ENCODE results near the gene QSER1. TPM values are rescaled to one million over a fixed set of nuclear protein-coding genes. Genes with fewer than 3 reads are reported as not detected.

Gene QSER1
- total and polyA plus RNA-seq, 10 of the 15 experiments (the other 5 are each of a cell fraction or from before 2014, with no cell fraction given), result 2.1 to 15.0 (median 9.4) TPM

DNA sequence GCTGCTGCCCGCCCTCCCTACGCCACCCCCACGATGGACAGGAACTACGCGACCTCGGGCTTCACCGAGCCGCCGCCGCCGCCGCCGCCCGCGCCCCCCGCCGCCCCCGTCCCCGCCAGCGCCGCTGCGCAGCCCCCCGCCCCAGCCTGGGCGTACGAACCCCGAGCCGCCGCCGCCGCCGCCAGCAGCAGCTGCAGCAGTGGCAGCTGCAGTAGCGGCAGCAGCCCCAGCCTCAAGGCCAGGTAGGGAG lies 407 bp downstream of the QSER1 start:
- peaks cover 50% of the 10 kb centered on the region for H3K79me2 ChIP-seq (ENCODE audit: control insufficient read depth, insufficient read depth, low read length)

DNA sequence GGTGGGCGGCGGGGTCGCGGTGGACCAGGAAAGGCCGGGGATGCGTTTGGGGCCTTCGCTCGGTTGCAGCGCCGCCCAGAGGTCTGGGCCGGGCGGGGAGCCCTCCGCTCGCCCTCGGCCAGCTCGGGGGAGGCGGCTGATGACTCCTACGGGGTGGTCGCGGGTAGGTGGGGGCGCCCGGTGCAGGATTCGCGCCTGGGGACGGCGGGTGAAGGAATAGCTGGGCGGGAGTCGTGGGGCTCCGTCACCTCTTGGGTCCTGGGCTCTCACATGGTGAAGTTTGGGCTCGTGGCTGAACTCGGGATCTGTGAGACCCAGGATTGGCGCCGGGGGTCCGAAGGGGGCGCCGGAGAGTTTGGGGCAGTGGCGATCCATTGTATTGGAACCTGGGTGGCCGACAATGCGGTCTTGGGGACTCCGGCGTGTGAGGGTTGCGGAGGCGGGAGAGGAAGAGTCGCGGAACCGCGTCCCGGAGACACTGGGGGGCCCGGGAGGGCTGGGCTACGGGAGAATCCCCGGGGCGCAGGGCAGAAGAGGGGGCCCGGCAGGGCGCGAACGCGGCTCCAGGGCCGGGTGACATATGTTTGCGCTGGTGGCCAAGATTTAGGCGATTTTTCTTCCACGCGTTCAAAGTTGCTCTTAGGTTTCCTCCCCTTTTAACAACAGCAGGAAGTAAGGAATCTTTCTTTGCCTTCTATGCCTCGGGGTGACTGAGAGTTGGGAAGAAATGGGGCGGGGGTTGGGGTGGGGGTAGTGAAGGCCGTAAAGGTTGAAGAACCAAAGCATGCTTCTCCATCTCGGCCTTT lies 935 bp downstream of the QSER1 start:
- Histone ChIP-seq H3K9me3 (replicated peaks; ENCODE audit: control insufficient read depth, insufficient read depth, low read length) (no peaks in the 10 kb centered on the region), H4K20me1 (ENCODE audit: control insufficient read depth, insufficient read depth) (no peaks in the 10 kb centered on the region), H3K4me1 (ENCODE audit: control insufficient read depth, insufficient read depth, low read length) (peaks cover 7% of the 10 kb centered on the region; the same call in 1 of the 2 replicates), H3K36me3 (ENCODE audit: control insufficient read depth in 2 of 2, insufficient read depth in 2 of 2, low read length in 1 of 2) (no peaks in the 10 kb centered on the region), H3K9ac (ENCODE audit: control insufficient read depth, insufficient read depth, low read length) (peak overlapping the region; percentile 92), H3K4me3 (peak overlapping the region; percentile 91), H2AFZ (ENCODE audit: control insufficient read depth, low read depth, low read length) (peak overlapping the region; percentile 57), H3K4me2 (ENCODE audit: control insufficient read depth, insufficient read depth) (peak overlapping the region; percentile 73), H3K27ac (ENCODE audit: control insufficient read depth, insufficient read depth) (peak overlapping the region; percentile 87), H3K79me2 (ENCODE audit: control insufficient read depth, insufficient read depth, low read length) (peaks cover 54% of the 10 kb centered on the region), H3K27me3 (replicated peaks in 1 of 2; ENCODE audit: control insufficient read depth in 2 of 2, insufficient read depth in 2 of 2, low read length in 1 of 2) (no peaks in the 10 kb centered on the region)
- FAIRE-seq, result no peak
- CTCF ChIA-PET, result interaction anchor here (0.6 to 6.3 kb wide), 16 partner anchors 9 to 278 kb away, joined by 3 to 41 read pairs (median 4); no protein-coding TSS in a partner anchor
- BruUV-seq (replicated peaks), result no TSS peak
- WGBS (ENCODE audit: insufficient coverage, insufficient replicate concordance, low lambda C conversion rate, missing lambda C conversion rate), result 1% methylated on average over 51 of the region's 66 CpGs
- intact Hi-C loops (cut with micrococcal nuclease; ENCODE audit: unreplicated experiment), result loop anchor here (5.0 to 10.0 kb wide), 2 partner anchors 66 to 361 kb away; partner anchors contain the start of genes HIPK3 and PRRG4
- SMC1A ChIA-PET (ENCODE audit: uncharacterized antibody, unreplicated experiment), result interaction anchor here (0.5 to 7.4 kb wide), 15 partner anchors 11 to 369 kb away, joined by 3 to 47 read pairs (median 5); no protein-coding TSS in a partner anchor
- DNase-seq (ENCODE audit: low read depth, low spot score), result no peak
- in situ Hi-C loops (cut with MboI), result no loop called here
- ATAC-seq, result peak; percentile 59
- POLR2A ChIA-PET, result interaction anchor here (1.2 to 1.5 kb wide), 4 partner anchors 24 to 88 kb away, joined by 3 to 4 read pairs (median 4); no protein-coding TSS in a partner anchor
- RAD21 ChIA-PET (ENCODE audit: unreplicated experiment), result interaction anchor here (0.8 to 5.0 kb wide), 9 partner anchors 43 to 171 kb away, joined by 3 to 27 read pairs (median 4); partner anchors contain the start of gene PRRG4
- TF ChIP-seq GATAD2B (conservative IDR thresholded peaks at IDR 0.05; ENCODE audit: low read depth) (peak; percentile 92; the same call in 1 of the 2 replicates), MEF2B (IDR thresholded peaks at IDR 0.05; ENCODE audit: partially characterized antibody, poor library complexity, severe bottlenecking) (peak; percentile 47), RAD51 (IDR thresholded peaks at IDR 0.05) (no peak), ZZZ3 (IDR thresholded peaks at IDR 0.05; ENCODE audit: control insufficient read depth, insufficient read length, low read depth) (no peak), BACH1 (IDR thresholded peaks at IDR 0.05; ENCODE audit: borderline replicate concordance) (no peak; the same call in none of the 2 replicates), MYB (IDR thresholded peaks at IDR 0.05; ENCODE audit: borderline replicate concordance, low read depth, low read length) (no peak), CREB1 (IDR thresholded peaks at IDR 0.05; ENCODE audit: low read depth) (peak; percentile 21; the same call in 1 of the 2 replicates)
- TF ChIP-seq, protein P1, sequence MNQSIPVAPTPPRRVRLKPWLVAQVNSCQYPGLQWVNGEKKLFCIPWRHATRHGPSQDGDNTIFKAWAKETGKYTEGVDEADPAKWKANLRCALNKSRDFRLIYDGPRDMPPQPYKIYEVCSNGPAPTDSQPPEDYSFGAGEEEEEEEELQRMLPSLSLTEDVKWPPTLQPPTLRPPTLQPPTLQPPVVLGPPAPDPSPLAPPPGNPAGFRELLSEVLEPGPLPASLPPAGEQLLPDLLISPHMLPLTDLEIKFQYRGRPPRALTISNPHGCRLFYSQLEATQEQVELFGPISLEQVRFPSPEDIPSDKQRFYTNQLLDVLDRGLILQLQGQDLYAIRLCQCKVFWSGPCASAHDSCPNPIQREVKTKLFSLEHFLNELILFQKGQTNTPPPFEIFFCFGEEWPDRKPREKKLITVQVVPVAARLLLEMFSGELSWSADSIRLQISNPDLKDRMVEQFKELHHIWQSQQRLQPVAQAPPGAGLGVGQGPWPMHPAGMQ (IDR thresholded peaks at IDR 0.05; ENCODE audit: borderline replicate concordance), result no peak
- TF ChIP-seq, protein P2, sequence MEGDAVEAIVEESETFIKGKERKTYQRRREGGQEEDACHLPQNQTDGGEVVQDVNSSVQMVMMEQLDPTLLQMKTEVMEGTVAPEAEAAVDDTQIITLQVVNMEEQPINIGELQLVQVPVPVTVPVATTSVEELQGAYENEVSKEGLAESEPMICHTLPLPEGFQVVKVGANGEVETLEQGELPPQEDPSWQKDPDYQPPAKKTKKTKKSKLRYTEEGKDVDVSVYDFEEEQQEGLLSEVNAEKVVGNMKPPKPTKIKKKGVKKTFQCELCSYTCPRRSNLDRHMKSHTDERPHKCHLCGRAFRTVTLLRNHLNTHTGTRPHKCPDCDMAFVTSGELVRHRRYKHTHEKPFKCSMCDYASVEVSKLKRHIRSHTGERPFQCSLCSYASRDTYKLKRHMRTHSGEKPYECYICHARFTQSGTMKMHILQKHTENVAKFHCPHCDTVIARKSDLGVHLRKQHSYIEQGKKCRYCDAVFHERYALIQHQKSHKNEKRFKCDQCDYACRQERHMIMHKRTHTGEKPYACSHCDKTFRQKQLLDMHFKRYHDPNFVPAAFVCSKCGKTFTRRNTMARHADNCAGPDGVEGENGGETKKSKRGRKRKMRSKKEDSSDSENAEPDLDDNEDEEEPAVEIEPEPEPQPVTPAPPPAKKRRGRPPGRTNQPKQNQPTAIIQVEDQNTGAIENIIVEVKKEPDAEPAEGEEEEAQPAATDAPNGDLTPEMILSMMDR (IDR thresholded peaks at IDR 0.05 in 2 of 3, conservative IDR thresholded peaks at IDR 0.05 in 1 of 3; ENCODE audit: control insufficient read depth in 2 of 3, extremely low read depth in 1 of 3, insufficient read depth in 1 of 3, low read depth in 3 of 3, low read length in 3 of 3), result peak; percentile 43 to 49 (median 45)

More for the DNA sequence above, 407 bp downstream of the QSER1 start:
- WGBS (ENCODE audit: insufficient coverage, insufficient replicate concordance, low lambda C conversion rate, missing lambda C conversion rate), result 0% methylated on average over 13 of the region's 32 CpGs
- intact Hi-C loops (cut with micrococcal nuclease; ENCODE audit: unreplicated experiment) (loop anchor here (5.0 to 10.0 kb wide), 2 partner anchors 66 to 362 kb away; partner anchors contain the start of genes HIPK3 and PRRG4), in situ Hi-C loops (cut with MboI) (no loop called here)
- H3K4me3 ChIP-seq, result peak overlapping the region; percentile 91
- H3K36me3 ChIP-seq (ENCODE audit: control insufficient read depth in 2 of 2, insufficient read depth in 2 of 2, low read length in 1 of 2), result no peaks in the 10 kb centered on the region
- TF ChIP-seq STAT1 (conservative IDR thresholded peaks at IDR 0.05) (no peak), BCL11A (IDR thresholded peaks at IDR 0.05; ENCODE audit: low read depth, low read length) (no peak), ASH2L (IDR thresholded peaks at IDR 0.05; ENCODE audit: borderline replicate concordance, low read depth) (no peak), POLR2AphosphoS2 (IDR thresholded peaks at IDR 0.05; ENCODE audit: low read depth, low read length) (no peak; the same call in 1 of the 2 replicates)
- no peak for DNase-seq (ENCODE audit: low read depth, low spot score)
- no peaks in the 10 kb centered on the region for H3K9me3 ChIP-seq (replicated peaks; ENCODE audit: control insufficient read depth, insufficient read depth, low read length)
- peak overlapping the region; percentile 92 for H3K9ac ChIP-seq (ENCODE audit: control insufficient read depth, insufficient read depth, low read length)
- no peaks in the 10 kb centered on the region for H3K27me3 ChIP-seq (replicated peaks in 1 of 2; ENCODE audit: control insufficient read depth in 2 of 2, insufficient read depth in 2 of 2, low read length in 1 of 2)
- RAD21 ChIA-PET (ENCODE audit: unreplicated experiment), result interaction anchor here (1.0 to 5.0 kb wide), 6 partner anchors 62 to 171 kb away, joined by 3 to 27 read pairs (median 4); no protein-coding TSS in a partner anchor
- CTCF ChIA-PET, result interaction anchor here (0.6 to 6.3 kb wide), 6 partner anchors 9 to 279 kb away, joined by 3 to 41 read pairs (median 5); no protein-coding TSS in a partner anchor
- no peak for FAIRE-seq
- peak overlapping the region; percentile 57 for H2AFZ ChIP-seq (ENCODE audit: control insufficient read depth, low read depth, low read length)
- peaks cover 7% of the 10 kb centered on the region; the same call in 1 of the 2 replicates for H3K4me1 ChIP-seq (ENCODE audit: control insufficient read depth, insufficient read depth, low read length)
- H3K4me2 ChIP-seq (ENCODE audit: control insufficient read depth, insufficient read depth), result no peak overlapping the region
- BruUV-seq (replicated peaks), result no TSS peak
- POLR2A ChIA-PET, result interaction anchor here (1.2 to 1.5 kb wide), 2 partner anchors 25 to 87 kb away, joined by 3 read pairs; no protein-coding TSS in a partner anchor
- no peaks in the 10 kb centered on the region for H4K20me1 ChIP-seq (ENCODE audit: control insufficient read depth, insufficient read depth)
- SMC1A ChIA-PET (ENCODE audit: uncharacterized antibody, unreplicated experiment), result interaction anchor here (1.4 to 7.4 kb wide), 2 partner anchors 62 to 171 kb away, joined by 4 to 47 read pairs; no protein-coding TSS in a partner anchor
- peak overlapping the region; percentile 87 for H3K27ac ChIP-seq (ENCODE audit: control insufficient read depth, insufficient read depth)
- ATAC-seq, result no peak

Data from GM12878 (cell line).